Measurements from ENCODE around the gene B4GALNT3.

The B4GALNT3 gene

GRCh38 chr12:538731-539539, 79.2 kb downstream of the B4GALNT3 start:
- Histone ChIP-seq H3K4me1 (ENCODE audit: control insufficient read depth, insufficient read depth, low read length, poor library complexity, severe bottlenecking) (peaks cover 17% of the 10 kb centered on the region), H3K4me3 (ENCODE audit: extremely low read depth, insufficient read depth, low read length, poor library complexity, severe bottlenecking) (no peak overlapping the region), H3K27ac (ENCODE audit: low read depth, low read length, severe bottlenecking) (no peak overlapping the region), H3K36me3 (ENCODE audit: control insufficient read depth, insufficient read depth, low read length) (peaks cover 7% of the 10 kb centered on the region), H3K9me3 (ENCODE audit: control insufficient read depth, low read length) (no peaks in the 10 kb centered on the region)
- WGBS, 2 experiments (ENCODE audit: insufficient coverage in 2 of 2), result 90 to 96% methylated on average over 8 of the region's 10 CpGs

GRCh38 chr12:539540-540310, 80.0 kb downstream of the B4GALNT3 start:
- H3K27ac ChIP-seq (ENCODE audit: low read depth, low read length, severe bottlenecking), result no peak overlapping the region
- 90% methylated on average over 15 to 17 of the region's 18 CpGs for WGBS, 2 experiments (ENCODE audit: insufficient coverage in 2 of 2)
- H3K9me3 ChIP-seq (ENCODE audit: control insufficient read depth, low read length), result no peaks in the 10 kb centered on the region
- peaks cover 7% of the 10 kb centered on the region for H3K36me3 ChIP-seq (ENCODE audit: control insufficient read depth, insufficient read depth, low read length)
- H3K4me3 ChIP-seq (ENCODE audit: extremely low read depth, insufficient read depth, low read length, poor library complexity, severe bottlenecking), result no peak overlapping the region
- H3K4me1 ChIP-seq (ENCODE audit: control insufficient read depth, insufficient read depth, low read length, poor library complexity, severe bottlenecking), result peaks cover 17% of the 10 kb centered on the region

- peaks cover 17% of the 10 kb centered on the region for H3K4me1 ChIP-seq (ENCODE audit: control insufficient read depth, insufficient read depth, low read length, poor library complexity, severe bottlenecking)
- H3K27ac ChIP-seq (ENCODE audit: low read depth, low read length, severe bottlenecking), result peak overlapping the region; percentile 45
- H3K9me3 ChIP-seq (ENCODE audit: control insufficient read depth, low read length), result no peaks in the 10 kb centered on the region
- peaks cover 7% of the 10 kb centered on the region for H3K36me3 ChIP-seq (ENCODE audit: control insufficient read depth, insufficient read depth, low read length)
- 55 to 64% methylated on average over 6 to 7 of the region's 9 CpGs for WGBS, 2 experiments (ENCODE audit: insufficient coverage in 2 of 2)
- no peak overlapping the region for H3K4me3 ChIP-seq (ENCODE audit: extremely low read depth, insufficient read depth, low read length, poor library complexity, severe bottlenecking)
These were observed 82.1 kb downstream of the B4GALNT3 start for GRCh38 chr12:541676-542324.

GRCh38 chr12:542395-543113, 82.8 kb downstream of the B4GALNT3 start:
- Histone ChIP-seq H3K9me3 (ENCODE audit: control insufficient read depth, low read length) (no peaks in the 10 kb centered on the region), H3K36me3 (ENCODE audit: control insufficient read depth, insufficient read depth, low read length) (peaks cover 6% of the 10 kb centered on the region), H3K27ac (ENCODE audit: low read depth, low read length, severe bottlenecking) (peak overlapping the region; percentile 45), H3K4me3 (ENCODE audit: extremely low read depth, insufficient read depth, low read length, poor library complexity, severe bottlenecking) (no peak overlapping the region), H3K4me1 (ENCODE audit: control insufficient read depth, insufficient read depth, low read length, poor library complexity, severe bottlenecking) (peaks cover 17% of the 10 kb centered on the region)
- 37 to 49% methylated on average over 3 of the region's 8 CpGs for WGBS, 2 experiments (ENCODE audit: insufficient coverage in 2 of 2)

- Histone ChIP-seq H3K27ac (ENCODE audit: low read depth, low read length, severe bottlenecking) (no peak overlapping the region), H3K36me3 (ENCODE audit: control insufficient read depth, insufficient read depth, low read length) (peaks cover 4% of the 10 kb centered on the region), H3K4me3 (ENCODE audit: extremely low read depth, insufficient read depth, low read length, poor library complexity, severe bottlenecking) (no peak overlapping the region), H3K9me3 (ENCODE audit: control insufficient read depth, low read length) (no peaks in the 10 kb centered on the region), H3K4me1 (ENCODE audit: control insufficient read depth, insufficient read depth, low read length, poor library complexity, severe bottlenecking) (peaks cover 17% of the 10 kb centered on the region)
- 95 to 96% methylated on average over 3 of the region's 9 CpGs for WGBS, 2 experiments (ENCODE audit: insufficient coverage in 2 of 2)
These were observed 83.3 kb downstream of the B4GALNT3 start for GRCh38 chr12:543114-543451.

GRCh38 chr12:544142-544541, 84.4 kb downstream of the B4GALNT3 start:
- Histone ChIP-seq H3K27ac (ENCODE audit: low read depth, low read length, severe bottlenecking) (no peak overlapping the region), H3K4me3 (ENCODE audit: extremely low read depth, insufficient read depth, low read length, poor library complexity, severe bottlenecking) (no peak overlapping the region), H3K4me1 (ENCODE audit: control insufficient read depth, insufficient read depth, low read length, poor library complexity, severe bottlenecking) (peaks cover 17% of the 10 kb centered on the region), H3K9me3 (ENCODE audit: control insufficient read depth, low read length) (no peaks in the 10 kb centered on the region), H3K36me3 (ENCODE audit: control insufficient read depth, insufficient read depth, low read length) (peaks cover 8% of the 10 kb centered on the region)
- WGBS, 2 experiments (ENCODE audit: insufficient coverage in 2 of 2), result 93 to 97% methylated on average over 7 of the region's 8 CpGs

- WGBS, 2 experiments (ENCODE audit: insufficient coverage in 2 of 2), result 73 to 81% methylated on average over 5 to 7 of the region's 9 CpGs
- no peak overlapping the region for H3K27ac ChIP-seq (ENCODE audit: low read depth, low read length, severe bottlenecking)
- peaks cover 16% of the 10 kb centered on the region for H3K36me3 ChIP-seq (ENCODE audit: control insufficient read depth, insufficient read depth, low read length)
- H3K4me3 ChIP-seq (ENCODE audit: extremely low read depth, insufficient read depth, low read length, poor library complexity, severe bottlenecking), result no peak overlapping the region
- peaks cover 17% of the 10 kb centered on the region for H3K4me1 ChIP-seq (ENCODE audit: control insufficient read depth, insufficient read depth, low read length, poor library complexity, severe bottlenecking)
- H3K9me3 ChIP-seq (ENCODE audit: control insufficient read depth, low read length), result no peaks in the 10 kb centered on the region
These were observed 85.3 kb downstream of the B4GALNT3 start for GRCh38 chr12:544941-545635.

- Histone ChIP-seq H3K4me1 (ENCODE audit: control insufficient read depth, insufficient read depth, low read length, poor library complexity, severe bottlenecking) (peaks cover 17% of the 10 kb centered on the region), H3K4me3 (ENCODE audit: extremely low read depth, insufficient read depth, low read length, poor library complexity, severe bottlenecking) (no peak overlapping the region), H3K27ac (ENCODE audit: low read depth, low read length, severe bottlenecking) (no peak overlapping the region), H3K9me3 (ENCODE audit: control insufficient read depth, low read length) (no peaks in the 10 kb centered on the region), H3K36me3 (ENCODE audit: control insufficient read depth, insufficient read depth, low read length) (peaks cover 19% of the 10 kb centered on the region)
- 96 to 97% methylated on average over 3 to 5 of the region's 6 CpGs for WGBS, 2 experiments (ENCODE audit: insufficient coverage in 2 of 2)
These were observed 86.1 kb downstream of the B4GALNT3 start for GRCh38 chr12:545835-546234.

- Histone ChIP-seq H3K27ac (ENCODE audit: low read depth, low read length, severe bottlenecking) (no peak overlapping the region), H3K9me3 (ENCODE audit: control insufficient read depth, low read length) (no peaks in the 10 kb centered on the region), H3K4me1 (ENCODE audit: control insufficient read depth, insufficient read depth, low read length, poor library complexity, severe bottlenecking) (peaks cover 13% of the 10 kb centered on the region), H3K4me3 (ENCODE audit: extremely low read depth, insufficient read depth, low read length, poor library complexity, severe bottlenecking) (no peak overlapping the region), H3K36me3 (ENCODE audit: control insufficient read depth, insufficient read depth, low read length) (peaks cover 23% of the 10 kb centered on the region)
- WGBS, 2 experiments (ENCODE audit: insufficient coverage in 2 of 2), result 71 to 80% methylated on average over 33 to 40 of the region's 41 CpGs
These were observed 86.7 kb downstream of the B4GALNT3 start for GRCh38 chr12:546265-546919.

All from mesodermal cell (in vitro differentiated cells).